GM23248 (cell line): ENCODE measurements around the gene ZBTB16. TPM values are rescaled to one million over a fixed set of nuclear protein-coding genes. Genes with fewer than 3 reads are reported as not detected.

ENCODE experiments used
- DNase-seq: peaks from one replicate; pipeline ENCODE4 v3.0.0-alpha.2; 2015
- H2AFZ ChIP-seq: fragments of 200-600 bp; sonication (generic); 2 replicates; pipeline ENCODE4 v1.6.1; 2016; ENCODE audit warnings: antibody characterized with exemption
- H3F3A ChIP-seq: fragments of 200-600 bp; sonication (generic); 2 replicates; pipeline ENCODE4 v1.6.1; 2016; ENCODE audit warnings: mild to moderate bottlenecking, antibody characterized with exemption, mixed run types; ENCODE audit not compliant: insufficient read depth
- H3K27ac ChIP-seq: fragments of 200-600 bp; sonication (generic); 2 replicates; pipeline ENCODE4 v1.5.1; 2016; ENCODE audit warnings: mild to moderate bottlenecking
- H3K27me3 ChIP-seq: fragments of 200-600 bp; sonication (generic); replicated peaks from 2 replicates; pipeline ENCODE4 v1.6.1; 2016; ENCODE audit warnings: mild to moderate bottlenecking; ENCODE audit not compliant: insufficient read depth
- H3K36me3 ChIP-seq: fragments of 200-600 bp; sonication (generic); 2 replicates; pipeline ENCODE4 v1.6.1; 2016; ENCODE audit warnings: low read depth, mild to moderate bottlenecking
- H3K4me1 ChIP-seq: fragments of 200-600 bp; sonication (generic); 2 replicates; pipeline ENCODE4 v1.6.1; 2016; ENCODE audit warnings: mild to moderate bottlenecking; ENCODE audit not compliant: insufficient read depth
- H3K4me2 ChIP-seq: fragments of 200-600 bp; sonication (generic); one replicate; pipeline ENCODE4 v1.6.1; 2016; ENCODE audit warnings: mild to moderate bottlenecking; ENCODE audit not compliant: unreplicated experiment
- H3K4me3 ChIP-seq: fragments of 200-600 bp; sonication (generic); 2 replicates; pipeline ENCODE4 v1.5.1; 2016; ENCODE audit warnings: mild to moderate bottlenecking
- H3K79me2 ChIP-seq: fragments of 200-600 bp; sonication (generic); 2 replicates; pipeline ENCODE4 v1.6.1; 2016; ENCODE audit warnings: mild to moderate bottlenecking; ENCODE audit not compliant: insufficient read depth
- H3K9ac ChIP-seq: fragments of 200-600 bp; sonication (generic); 2 replicates; pipeline ENCODE4 v1.6.1; 2016; ENCODE audit warnings: mild to moderate bottlenecking
- H3K9me2 ChIP-seq: fragments of 200-600 bp; sonication (generic); 2 replicates; pipeline ENCODE4 v1.6.1; 2016; ENCODE audit warnings: mixed run types, mild to moderate bottlenecking, moderate library complexity; ENCODE audit not compliant: insufficient read depth
- H3K9me3 ChIP-seq: fragments of 200-600 bp; sonication (generic); one replicate; pipeline ENCODE4 v1.6.1; 2017; ENCODE audit warnings: low read depth
- H4K20me1 ChIP-seq: fragments of 200-600 bp; sonication (generic); 2 replicates; pipeline ENCODE4 v1.6.0; 2016; ENCODE audit not compliant: insufficient read depth
- EZH2 ChIP-seq: fragments of 200-600 bp; sonication (generic); IDR thresholded peaks from 2 replicates; pipeline ENCODE4 v1.6.1; 2018; ENCODE audit warnings: antibody characterized with exemption, mild to moderate bottlenecking; ENCODE audit not compliant: insufficient read depth, poor library complexity, severe bottlenecking
- EZH2phosphoT487 ChIP-seq: fragments of 200-600 bp; sonication (generic); IDR thresholded peaks from 2 replicates; pipeline ENCODE4 v1.6.1; 2018; ENCODE audit warnings: antibody characterized with exemption, moderate library complexity, mild to moderate bottlenecking, low read depth; ENCODE audit not compliant: insufficient read depth
- WGBS, 2 experiments: methylation state at CpG; one replicate each; pipeline ENCODE4 v1.1.6; 2015 to 2017; ENCODE audit warnings: low lambda C conversion rate in 2 of 2, low coverage in 1 of 2; ENCODE audit errors: missing lambda C conversion rate in 2 of 2; 5-methylcytosine and 5-hydroxymethylcytosine counted together
- in situ Hi-C: fragments of 300-500 bp; cut with MboI; formaldehyde crosslinking; loops from 2 replicates; pipeline ENCODE4 v1.15.0; 2020
- polyA plus RNA-seq: library from polyadenylated mRNA; unstranded; fragments of >200 nt; fragmentation: Nextera tagmentation; extraction: Ambion mirVana; gene quantifications from 2 replicates; pipeline ENCODE4 v1.2.1, GENCODE V29; 2016
- total RNA-seq: library from RNA; depleted of rRNA; stranded (reverse); fragments of >200 nt; shearing (Covaris generic); gene quantifications from 2 replicates; pipeline ENCODE4 v1.2.3, GENCODE V29; 2014

Gene ZBTB16
- total and polyA plus RNA-seq, 2 experiments from 2014 or later: not detected

GRCh38 chr11:114290503-114291235, 231.2 kb downstream of the ZBTB16 start:
- Histone ChIP-seq H3K79me2 (peaks cover 42% of the 10 kb centered on the region), H3K4me1 (peaks cover 88% of the 10 kb centered on the region), H3F3A (peaks cover 78% of the 10 kb centered on the region), H3K9me3 (no peaks in the 10 kb centered on the region), H3K9ac (peak overlapping the region; percentile 90), H3K4me3 (peak overlapping the region; percentile 80), H3K4me2 (peak overlapping the region; percentile 97), H3K27me3 (no peaks in the 10 kb centered on the region), H3K27ac (peak overlapping the region; percentile 100), H4K20me1 (no peaks in the 10 kb centered on the region), H3K36me3 (no peaks in the 10 kb centered on the region), H2AFZ (peak overlapping the region; percentile 62), H3K9me2 (no peaks in the 10 kb centered on the region)
- TF ChIP-seq EZH2: no peak
- TF ChIP-seq EZH2phosphoT487: no peak
- peak; percentile 54 for DNase-seq
- WGBS, 2 experiments: 5 to 12% methylated on average over 2 of the region's 2 CpGs
- in situ Hi-C loops: no loop called here

- Histone ChIP-seq H3K79me2 (peaks cover 43% of the 10 kb centered on the region), H3K4me2 (peak overlapping the region; percentile 97), H3K9me3 (no peaks in the 10 kb centered on the region), H3K9ac (peak overlapping the region; percentile 90), H3K27ac (peak overlapping the region; percentile 100), H3K27me3 (no peaks in the 10 kb centered on the region), H3K4me1 (peaks cover 81% of the 10 kb centered on the region), H3K4me3 (peak overlapping the region; percentile 80), H3K9me2 (no peaks in the 10 kb centered on the region), H3K36me3 (no peaks in the 10 kb centered on the region), H3F3A (peaks cover 77% of the 10 kb centered on the region), H2AFZ (no peak overlapping the region), H4K20me1 (no peaks in the 10 kb centered on the region)
- WGBS, 2 experiments: 3 to 5% methylated on average over 5 of the region's 5 CpGs
- TF ChIP-seq EZH2phosphoT487: no peak
- DNase-seq: peak; percentile 83
- in situ Hi-C loops: no loop called here
Observed at GRCh38 chr11:114291381-114291780, 231.9 kb downstream of the ZBTB16 start.

DNA sequence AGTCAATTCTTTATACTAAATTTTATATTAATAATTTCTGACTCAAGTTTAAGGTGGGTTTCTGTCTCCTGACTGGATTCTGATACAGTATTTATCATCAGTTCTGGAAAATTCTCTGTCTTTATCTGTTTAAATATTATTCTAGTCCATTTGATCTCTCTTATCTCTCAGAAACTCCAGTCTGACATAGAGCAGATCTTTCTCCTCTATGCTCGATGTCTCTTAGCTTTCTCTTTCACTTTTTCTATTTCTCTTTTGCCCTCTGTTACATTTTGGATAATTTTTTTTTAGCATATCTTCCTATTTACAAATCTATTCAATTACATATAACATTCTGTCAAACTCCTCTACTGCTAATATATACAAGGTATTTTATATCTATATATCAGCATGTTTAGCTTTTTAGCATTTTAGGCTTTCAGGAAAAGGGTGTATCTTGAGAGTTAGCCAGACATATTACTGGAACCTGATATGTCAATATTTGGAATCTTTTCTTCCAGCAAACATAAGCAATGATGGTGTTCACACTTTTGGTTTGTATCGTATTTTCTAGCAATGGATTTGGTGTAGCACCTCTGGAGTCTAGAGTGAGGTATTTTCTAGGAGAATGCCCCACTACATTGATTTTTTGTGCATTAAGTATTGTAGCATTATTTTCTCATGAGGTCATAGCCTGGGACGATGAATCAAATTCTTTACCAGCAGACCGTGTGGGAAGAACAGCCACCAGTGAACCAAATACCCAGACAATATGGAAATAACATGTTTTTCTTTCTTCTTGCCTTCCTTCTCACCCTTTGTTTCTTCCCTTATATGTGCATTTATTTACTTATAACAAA, 232.6 kb downstream of the ZBTB16 start:
- in situ Hi-C loops: no loop called here

GRCh38 chr11:114293201-114293711, 233.7 kb downstream of the ZBTB16 start:
- no peaks in the 10 kb centered on the region for H3K9me3 ChIP-seq
- no peaks in the 10 kb centered on the region for H3K27me3 ChIP-seq
- TF ChIP-seq EZH2phosphoT487 (no peak), EZH2 (no peak)
- peaks cover 65% of the 10 kb centered on the region for H3K4me1 ChIP-seq
- H3K79me2 ChIP-seq: peaks cover 51% of the 10 kb centered on the region
- in situ Hi-C loops: no loop called here
- peak overlapping the region; percentile 100 for H3K27ac ChIP-seq
- WGBS, 2 experiments: 78 to 90% methylated on average over 1 of the region's 1 CpG
- H3K9me2 ChIP-seq: no peaks in the 10 kb centered on the region
- H3K9ac ChIP-seq: peak overlapping the region; percentile 100
- no peaks in the 10 kb centered on the region for H4K20me1 ChIP-seq
- no peak for DNase-seq
- peaks cover 9% of the 10 kb centered on the region for H3K36me3 ChIP-seq
- H3K4me3 ChIP-seq: no peak overlapping the region; the same call in 1 of the 2 replicates
- H3K4me2 ChIP-seq: peak overlapping the region; percentile 97
- H2AFZ ChIP-seq: no peak overlapping the region
- peaks cover 77% of the 10 kb centered on the region for H3F3A ChIP-seq

More for the DNA sequence above, 232.6 kb downstream of the ZBTB16 start:
- Histone ChIP-seq H3K27me3 (no peaks in the 10 kb centered on the region), H3K27ac (peak overlapping the region; percentile 100), H3K79me2 (peaks cover 49% of the 10 kb centered on the region), H4K20me1 (no peaks in the 10 kb centered on the region), H3K4me1 (peaks cover 74% of the 10 kb centered on the region), H3K9me3 (no peaks in the 10 kb centered on the region), H3K4me3 (peak overlapping the region; percentile 80), H3K36me3 (no peaks in the 10 kb centered on the region), H3F3A (peaks cover 77% of the 10 kb centered on the region), H3K9me2 (no peaks in the 10 kb centered on the region), H3K4me2 (peak overlapping the region; percentile 97), H2AFZ (no peak overlapping the region), H3K9ac (peak overlapping the region; percentile 90)
- TF ChIP-seq EZH2 (no peak), EZH2phosphoT487 (no peak)
- WGBS, 2 experiments: 1% methylated on average over 4 of the region's 4 CpGs
- peak; percentile 87 for DNase-seq
